Activated naive CD4-positive, alpha-beta T cell treated with anti-CD3 and anti-CD28 coated beads for 36 hours (primary cell): ENCODE data around the gene CYP4F8. TPM values are rescaled to one million over a fixed set of nuclear protein-coding genes. Genes with fewer than 3 reads are reported as not detected.
A peak's percentile ranks its signal among the peaks of the same experiment; 100 is the strongest.
"Not testable (repeated sequence)": the region's sequence is repeated elsewhere in the genome, so short reads cannot be mapped to it uniquely, and the experiment has no call there.

ENCODE experiments used
- CTCF ChIA-PET: fragments of 350-600 bp; sonication (Branson Sonifier 250); formaldehyde crosslinking; loops from one replicate; lab custom pipeline; 2021; ENCODE audit warnings: antibody characterized with exemption; lab: Charles Lee
- DNase-seq: peaks from one replicate; pipeline ENCODE4 v3.0.0-alpha.2; 2020
- H3K27ac Mint-ChIP-seq: one replicate; pipeline ENCODE4 v1.8.0; 2021; ENCODE audit warnings: mild to moderate bottlenecking, mixed read lengths
- H3K27me3 Mint-ChIP-seq: one replicate; pipeline ENCODE4 v1.8.0; 2021; ENCODE audit warnings: low read depth, mixed read lengths
- H3K36me3 Mint-ChIP-seq: one replicate; pipeline ENCODE4 v1.8.0; 2021; ENCODE audit warnings: low read depth, mixed read lengths
- H3K4me1 Mint-ChIP-seq: one replicate; pipeline ENCODE4 v1.8.0; 2021; ENCODE audit warnings: low read depth, mixed read lengths
- H3K4me3 Mint-ChIP-seq: one replicate; pipeline ENCODE4 v1.8.0; 2021; ENCODE audit warnings: mild to moderate bottlenecking, moderate library complexity, mixed read lengths
- H3K9me3 Mint-ChIP-seq: one replicate; pipeline ENCODE4 v1.8.0; 2021; ENCODE audit warnings: mixed read lengths
- intact Hi-C: fragments of 100-400 bp; cut with micrococcal nuclease; formaldehyde crosslinking; loops from one replicate; pipeline ENCODE4 v1.15.1; 2023
- total RNA-seq, 2 experiments: library from RNA; stranded (reverse); gene quantifications; one replicate each; pipeline ENCODE4 v1.2.3, GENCODE V29; 2021

CYP4F8 gene
- total RNA-seq, 2 experiments from 2014 or later, result not detected

GRCh38 chr19:15591796-15592195 lies 23.2 kb upstream of the CYP4F8 start:
- intact Hi-C loops, result no loop called here
- Mint-ChIP-seq H3K9me3 (peaks cover 3% of the 10 kb centered on the region), H3K36me3 (peaks cover 5% of the 10 kb centered on the region), H3K27ac (no peak overlapping the region), H3K4me1 (no peaks in the 10 kb centered on the region), H3K4me3 (no peak overlapping the region), H3K27me3 (peaks cover 27% of the 10 kb centered on the region)
- CTCF ChIA-PET, result no interaction called here
- no peak for DNase-seq

- CTCF ChIA-PET, H3K4me3 Mint-ChIP-seq, DNase-seq, H3K36me3 Mint-ChIP-seq, H3K9me3 Mint-ChIP-seq, H3K4me1 Mint-ChIP-seq, intact Hi-C loops, H3K27ac Mint-ChIP-seq: not testable (repeated sequence)
- H3K27me3 Mint-ChIP-seq, result peaks cover 27% of the 10 kb centered on the region
Observed at GRCh38 chr19:15592506-15592905, 22.5 kb upstream of the CYP4F8 start.

DNA sequence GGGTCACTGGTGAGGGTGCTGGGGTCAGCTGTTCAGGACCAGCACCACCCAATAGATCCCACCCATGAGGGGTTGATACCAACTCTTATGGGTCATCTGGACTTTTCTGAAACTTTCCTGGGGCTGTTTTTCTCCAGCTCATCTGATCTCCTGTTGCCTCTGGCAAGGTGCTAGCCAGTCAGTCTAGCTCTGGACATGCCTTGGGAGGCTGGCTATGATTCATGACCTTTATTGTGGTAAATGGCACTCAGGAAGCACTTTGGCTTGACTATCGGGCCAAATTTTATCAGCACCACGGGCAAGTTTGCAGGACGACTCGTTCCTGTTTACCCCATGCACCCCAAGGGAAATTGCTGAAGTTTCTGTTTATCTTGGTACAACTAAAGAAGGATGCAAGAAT lies 21.3 kb upstream of the CYP4F8 start:
- DNase-seq, CTCF ChIA-PET, H3K27ac Mint-ChIP-seq, H3K4me1 Mint-ChIP-seq, H3K36me3 Mint-ChIP-seq, H3K4me3 Mint-ChIP-seq, intact Hi-C loops, H3K9me3 Mint-ChIP-seq: not testable (repeated sequence)
- H3K27me3 Mint-ChIP-seq, result peaks cover 27% of the 10 kb centered on the region

GRCh38 chr19:15595069-15595468 lies 19.9 kb upstream of the CYP4F8 start:
- CTCF ChIA-PET, result no interaction called here
- H3K27ac Mint-ChIP-seq, result no peak overlapping the region
- DNase-seq, result no peak
- intact Hi-C loops, result no loop called here
- no peaks in the 10 kb centered on the region for H3K4me1 Mint-ChIP-seq
- H3K9me3 Mint-ChIP-seq, result peaks cover 6% of the 10 kb centered on the region
- H3K27me3 Mint-ChIP-seq, result peaks cover 27% of the 10 kb centered on the region
- H3K36me3 Mint-ChIP-seq, result peaks cover 5% of the 10 kb centered on the region
- H3K4me3 Mint-ChIP-seq, result no peak overlapping the region

GRCh38 chr19:15607978-15608925 lies 6.8 kb upstream of the CYP4F8 start:
- DNase-seq, H3K36me3 Mint-ChIP-seq, H3K27me3 Mint-ChIP-seq, H3K9me3 Mint-ChIP-seq, H3K27ac Mint-ChIP-seq, H3K4me3 Mint-ChIP-seq, intact Hi-C loops, H3K4me1 Mint-ChIP-seq, CTCF ChIA-PET: not testable (repeated sequence)

DNA sequence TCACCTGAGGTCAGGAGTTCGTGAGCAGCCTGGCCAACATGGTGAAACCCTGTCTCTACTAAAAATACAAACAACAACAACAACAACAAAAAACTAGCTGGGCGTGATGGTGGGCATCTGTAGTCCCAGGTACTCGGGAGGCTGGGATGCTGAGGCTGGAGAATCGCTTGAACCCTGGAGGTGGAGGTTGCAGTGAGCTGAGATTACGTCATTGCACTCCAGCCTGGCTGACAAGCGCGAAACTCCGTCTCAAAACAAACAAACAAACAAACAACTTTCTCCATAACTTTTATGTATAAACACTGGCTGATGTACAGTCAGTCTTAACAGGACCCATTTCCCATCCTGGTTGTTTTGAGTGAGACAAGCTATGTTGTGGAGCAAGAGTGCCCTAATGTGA lies 5.8 kb upstream of the CYP4F8 start:
- H3K27ac Mint-ChIP-seq, result no peak overlapping the region
- H3K27me3 Mint-ChIP-seq, result peaks cover 3% of the 10 kb centered on the region
- no peaks in the 10 kb centered on the region for H3K9me3 Mint-ChIP-seq
- no peak for DNase-seq
- intact Hi-C loops, result no loop called here
- no peaks in the 10 kb centered on the region for H3K36me3 Mint-ChIP-seq
- no peak overlapping the region for H3K4me3 Mint-ChIP-seq
- no peaks in the 10 kb centered on the region for H3K4me1 Mint-ChIP-seq
- CTCF ChIA-PET, result no interaction called here

DNA sequence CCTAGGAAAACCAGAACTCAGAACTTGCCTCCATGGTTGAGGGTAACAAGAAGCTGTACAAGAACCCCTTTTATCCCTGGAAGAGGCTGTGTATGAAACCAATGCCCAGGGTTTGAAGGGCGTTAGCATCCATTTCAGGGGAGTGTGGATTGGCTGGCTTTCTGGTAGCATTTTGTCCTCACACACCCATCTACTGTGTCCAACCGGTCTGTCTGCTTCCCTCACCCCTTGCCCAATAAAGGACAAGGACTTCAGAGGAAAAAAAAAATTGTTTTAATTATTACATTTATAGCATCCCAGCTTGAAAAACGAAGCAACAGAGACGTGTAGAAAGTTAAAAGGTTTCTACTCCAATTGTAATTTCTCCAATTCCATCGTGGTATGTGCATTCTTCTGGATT lies 2.7 kb upstream of the CYP4F8 start:
- Mint-ChIP-seq H3K4me3 (no peak overlapping the region), H3K27me3 (peaks cover 9% of the 10 kb centered on the region), H3K36me3 (no peaks in the 10 kb centered on the region), H3K27ac (no peak overlapping the region), H3K4me1 (no peaks in the 10 kb centered on the region), H3K9me3 (peaks cover 5% of the 10 kb centered on the region)
- intact Hi-C loops, result no loop called here
- no peak for DNase-seq
- CTCF ChIA-PET, result no interaction called here

- CTCF ChIA-PET, result no interaction called here
- intact Hi-C loops, result no loop called here
- H3K36me3 Mint-ChIP-seq, result no peaks in the 10 kb centered on the region
- DNase-seq, result no peak
- H3K27me3 Mint-ChIP-seq, result peaks cover 16% of the 10 kb centered on the region
- H3K4me3 Mint-ChIP-seq, result no peak overlapping the region
- no peaks in the 10 kb centered on the region for H3K4me1 Mint-ChIP-seq
- H3K9me3 Mint-ChIP-seq, result peaks cover 5% of the 10 kb centered on the region
- no peak overlapping the region for H3K27ac Mint-ChIP-seq
Observed at GRCh38 chr19:15613338-15613737, 1.7 kb upstream of the CYP4F8 start.

DNA sequence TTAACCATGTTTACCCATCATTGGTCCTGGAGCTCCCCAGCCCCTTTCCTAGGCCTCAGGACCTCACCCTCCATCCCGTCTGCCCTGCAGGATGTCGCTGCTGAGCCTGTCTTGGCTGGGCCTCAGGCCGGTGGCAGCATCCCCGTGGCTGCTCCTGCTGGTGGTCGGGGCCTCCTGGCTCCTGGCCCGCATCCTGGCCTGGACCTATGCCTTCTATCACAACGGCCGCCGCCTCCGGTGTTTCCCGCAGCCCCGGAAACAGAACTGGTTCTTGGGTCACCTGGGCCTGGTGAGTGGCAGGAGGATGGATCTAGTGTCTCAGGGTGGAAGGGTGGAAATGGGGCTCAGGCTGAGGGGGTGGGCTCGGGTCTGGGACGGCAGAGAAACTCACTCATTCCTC lies 508 bp downstream of the CYP4F8 start:
- CTCF ChIA-PET, result no interaction called here
- no peak overlapping the region for H3K4me3 Mint-ChIP-seq
- DNase-seq, result no peak
- H3K27ac Mint-ChIP-seq, result no peak overlapping the region
- H3K9me3 Mint-ChIP-seq, result peaks cover 5% of the 10 kb centered on the region
- peaks cover 22% of the 10 kb centered on the region for H3K27me3 Mint-ChIP-seq
- no peaks in the 10 kb centered on the region for H3K36me3 Mint-ChIP-seq
- intact Hi-C loops, result no loop called here
- no peaks in the 10 kb centered on the region for H3K4me1 Mint-ChIP-seq

DNA sequence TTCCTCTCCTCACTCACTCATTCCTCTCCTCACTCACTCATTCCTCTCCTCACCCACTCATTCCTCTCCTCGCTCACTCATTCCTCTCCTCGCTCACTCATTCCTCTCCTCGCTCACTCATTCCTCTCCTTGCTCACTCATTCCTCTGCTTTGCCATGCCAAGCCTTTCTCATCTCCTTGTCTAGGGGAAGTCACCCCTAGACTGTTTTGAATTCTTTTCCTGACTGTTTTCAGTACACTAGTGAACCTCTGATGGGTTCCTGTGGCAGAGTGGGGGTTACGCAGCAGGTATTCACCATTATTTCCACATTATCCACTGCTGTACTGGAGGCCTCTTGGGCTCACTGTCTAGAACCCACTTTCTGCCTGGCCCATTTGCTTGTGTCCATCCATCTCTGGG lies 1.2 kb downstream of the CYP4F8 start:
- CTCF ChIA-PET, result no interaction called here
- Mint-ChIP-seq H3K36me3 (no peaks in the 10 kb centered on the region), H3K9me3 (peaks cover 5% of the 10 kb centered on the region), H3K4me1 (no peaks in the 10 kb centered on the region), H3K27me3 (peaks cover 23% of the 10 kb centered on the region), H3K4me3 (no peak overlapping the region), H3K27ac (no peak overlapping the region)
- intact Hi-C loops, result no loop called here
- DNase-seq, result peak; percentile 8

DNA sequence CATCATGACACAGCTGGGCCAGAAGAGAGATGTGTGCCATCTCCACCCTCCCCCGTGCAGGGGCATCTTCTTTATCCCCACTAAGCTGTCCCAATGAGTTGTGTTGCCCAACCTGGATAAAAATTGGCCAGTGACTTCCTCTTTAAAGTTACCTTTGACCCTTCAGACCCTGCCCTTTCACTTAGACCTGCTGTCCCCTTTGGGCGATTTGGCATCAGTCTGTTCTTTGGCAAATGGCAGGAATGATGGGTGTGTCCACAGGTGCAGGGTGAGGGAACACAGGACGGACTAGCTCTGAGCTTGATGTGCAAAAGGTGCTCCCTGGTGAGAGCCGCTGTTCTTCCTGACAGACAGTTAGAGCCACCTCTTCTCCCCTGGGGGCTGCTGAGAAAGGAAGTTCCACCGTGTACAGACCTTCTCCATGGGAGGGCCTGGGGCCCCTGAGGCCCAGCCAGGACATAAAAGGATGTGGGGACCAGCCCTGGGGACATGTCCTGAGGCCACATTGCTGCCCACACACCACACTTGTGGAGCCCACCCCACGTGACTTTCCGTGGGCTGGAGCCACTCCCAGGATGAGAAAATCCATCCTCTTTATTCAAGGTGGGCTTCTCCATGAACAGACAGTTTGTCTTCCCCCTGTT lies 1.7 kb downstream of the CYP4F8 start:
- CTCF ChIA-PET, result interaction anchor here (1.3 kb wide), 1 partner anchor 13 kb away, joined by 4 read pairs; no protein-coding TSS in a partner anchor
- H3K36me3 Mint-ChIP-seq, result no peaks in the 10 kb centered on the region
- DNase-seq, result no peak
- no peak overlapping the region for H3K4me3 Mint-ChIP-seq
- peaks cover 5% of the 10 kb centered on the region for H3K9me3 Mint-ChIP-seq
- H3K27me3 Mint-ChIP-seq, result peaks cover 23% of the 10 kb centered on the region
- H3K27ac Mint-ChIP-seq, result no peak overlapping the region
- intact Hi-C loops, result no loop called here
- no peaks in the 10 kb centered on the region for H3K4me1 Mint-ChIP-seq

DNA sequence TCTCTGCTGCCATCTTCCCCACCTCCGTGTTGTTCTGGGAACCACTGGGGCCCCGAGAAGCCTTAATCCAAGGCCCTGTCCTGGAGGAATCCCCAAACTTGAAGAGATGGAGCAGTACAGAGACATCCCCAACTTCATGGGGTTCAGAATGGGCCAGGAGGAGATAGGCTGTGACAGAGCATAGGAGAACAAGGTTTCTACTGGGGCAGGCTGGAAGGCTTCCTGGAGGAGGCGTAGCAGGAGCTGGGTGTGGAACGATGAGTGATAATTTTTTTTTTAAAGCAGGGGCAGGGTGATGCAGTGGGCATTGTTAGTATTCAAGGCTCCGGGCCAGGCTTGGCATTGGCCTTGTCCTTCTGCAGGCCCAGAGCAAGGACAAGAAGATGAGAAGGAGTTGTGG lies 3.3 kb downstream of the CYP4F8 start:
- intact Hi-C loops, result no loop called here
- no peak for DNase-seq
- no peak overlapping the region for H3K4me3 Mint-ChIP-seq
- H3K27me3 Mint-ChIP-seq, result peaks cover 26% of the 10 kb centered on the region
- H3K27ac Mint-ChIP-seq, result no peak overlapping the region
- peaks cover 5% of the 10 kb centered on the region for H3K9me3 Mint-ChIP-seq
- CTCF ChIA-PET, result interaction anchor here (1.3 kb wide), 1 partner anchor 11 kb away, joined by 4 read pairs; no protein-coding TSS in a partner anchor
- no peaks in the 10 kb centered on the region for H3K36me3 Mint-ChIP-seq
- no peaks in the 10 kb centered on the region for H3K4me1 Mint-ChIP-seq

- H3K4me3 Mint-ChIP-seq, result no peak overlapping the region
- H3K27me3 Mint-ChIP-seq, result peaks cover 24% of the 10 kb centered on the region
- H3K4me1 Mint-ChIP-seq, result no peaks in the 10 kb centered on the region
- no peak for DNase-seq
- H3K9me3 Mint-ChIP-seq, result no peaks in the 10 kb centered on the region
- H3K36me3 Mint-ChIP-seq, result no peaks in the 10 kb centered on the region
- CTCF ChIA-PET, result no interaction called here
- no peak overlapping the region for H3K27ac Mint-ChIP-seq
- intact Hi-C loops, result loop anchor here (10.0 kb wide), 1 partner anchor 423 kb away; no protein-coding TSS in a partner anchor
Observed at GRCh38 chr19:15621801-15622200, 6.8 kb downstream of the CYP4F8 start.
